Hematopoietic multipotent progenitor cell treated with erythropoietin and hydrocortisone succinate and interleukin-3 and kit ligand, for 17 days (in vitro differentiated cells): Measurements from ENCODE around the gene CYTH3.
"Not testable (repeated sequence)": the region's sequence is repeated elsewhere in the genome, so short reads cannot be mapped to it uniquely, and the experiment has no call there.

Experiments
- DNase-seq: peaks from one replicate; pipeline ENCODE4 v3.0.0-alpha.2; 2015; ENCODE audit warnings: low spot score

The CYTH3 gene

DNA sequence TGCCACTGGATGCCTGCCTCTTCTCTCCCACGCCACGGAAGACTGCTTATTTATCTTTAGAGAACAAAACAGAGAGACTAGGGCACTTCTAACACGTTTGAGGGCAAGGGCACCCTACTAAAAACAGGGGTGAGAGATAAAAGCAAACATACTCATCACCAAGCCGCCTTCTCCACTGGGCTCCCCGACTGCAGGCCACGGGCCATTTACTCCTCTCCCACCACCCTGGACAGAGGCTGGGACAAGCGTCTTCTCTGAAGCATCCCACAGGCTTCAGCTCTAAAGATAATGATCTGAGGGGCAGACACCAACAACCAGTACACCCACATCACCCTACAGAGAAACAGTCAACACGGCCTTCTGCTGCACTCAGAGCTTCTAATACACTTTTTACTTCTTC lies 78.7 kb downstream of the CYTH3 start:
- DNase-seq = no peak

DNA sequence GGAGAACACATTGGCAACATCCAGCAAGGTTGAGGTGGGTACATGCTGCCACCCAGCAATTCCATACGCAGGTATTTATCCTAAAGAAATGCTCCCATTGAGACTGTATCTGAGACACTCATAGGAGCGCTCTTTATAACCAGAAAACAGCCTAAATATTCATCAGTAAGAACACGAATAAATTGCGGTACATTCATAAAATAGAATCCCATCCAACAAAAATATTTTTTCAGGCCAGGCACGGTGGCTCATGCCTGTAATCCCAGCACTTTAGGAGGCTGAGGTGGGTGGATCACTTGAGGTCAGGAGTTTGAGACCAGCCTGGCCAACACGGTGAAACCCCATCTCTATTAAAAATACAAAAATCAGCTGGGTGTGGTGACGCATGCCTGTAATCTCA lies 81.9 kb downstream of the CYTH3 start:
- DNase-seq = not testable (repeated sequence)

DNA sequence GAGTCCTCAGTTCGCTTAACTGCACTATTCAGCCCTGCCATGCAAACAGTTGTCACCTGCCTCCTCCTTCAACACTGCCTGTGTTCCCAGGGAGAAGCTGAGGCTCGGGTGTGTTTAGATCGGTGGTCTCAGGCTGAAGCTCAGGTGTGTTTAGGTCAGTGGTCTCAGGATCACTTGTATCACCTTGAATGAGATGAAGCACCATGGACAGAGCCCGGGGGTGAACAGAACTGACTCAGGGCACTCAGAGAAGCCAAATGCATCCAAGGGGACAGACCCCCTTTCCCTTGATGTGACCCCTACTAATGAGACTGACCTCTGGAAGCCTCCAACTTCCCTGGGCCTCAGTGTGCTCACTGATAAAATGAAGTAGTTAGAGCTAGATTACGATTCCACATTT lies 84.0 kb downstream of the CYTH3 start:
- no peak for DNase-seq

DNA sequence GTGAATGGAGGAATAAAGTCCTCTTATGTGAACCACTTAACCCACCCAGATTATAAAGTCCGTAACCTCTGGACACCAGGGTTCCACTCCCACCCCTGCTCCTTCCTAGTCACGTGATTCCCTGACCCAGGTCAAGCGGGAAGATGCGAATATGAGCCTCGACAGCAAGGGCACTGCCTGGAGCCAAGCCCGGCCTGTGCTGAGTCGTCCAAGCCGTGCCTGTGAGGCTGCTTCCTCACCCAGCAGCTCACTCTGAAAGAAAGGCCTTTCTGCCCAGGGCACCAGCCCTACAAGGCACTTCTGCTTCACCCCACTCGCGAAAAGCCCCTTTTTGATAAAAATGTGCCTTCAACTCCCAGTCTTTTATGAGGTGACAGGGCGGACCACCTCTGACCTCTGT lies 85.8 kb downstream of the CYTH3 start:
- no peak for DNase-seq

DNA sequence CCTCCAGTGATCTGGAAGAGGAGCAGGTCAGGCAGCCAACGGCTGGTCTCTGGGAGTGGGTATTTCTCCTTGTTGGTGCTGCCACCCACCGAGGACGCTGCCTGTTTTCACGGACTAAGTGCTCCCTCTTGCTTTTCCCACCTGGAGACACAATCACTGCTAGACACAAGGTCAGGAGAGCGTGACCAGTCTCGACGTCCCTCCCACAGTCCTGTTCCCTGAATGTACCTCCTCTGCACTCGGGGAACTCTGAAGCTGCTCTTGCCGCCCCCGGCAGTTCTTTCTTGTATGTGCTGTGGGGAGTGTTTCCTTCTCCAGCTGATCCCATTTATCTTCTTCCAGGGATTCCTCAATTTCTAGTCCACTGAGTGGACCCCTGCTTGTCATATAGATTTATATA lies 89.4 kb downstream of the CYTH3 start:
- no peak for DNase-seq

DNA sequence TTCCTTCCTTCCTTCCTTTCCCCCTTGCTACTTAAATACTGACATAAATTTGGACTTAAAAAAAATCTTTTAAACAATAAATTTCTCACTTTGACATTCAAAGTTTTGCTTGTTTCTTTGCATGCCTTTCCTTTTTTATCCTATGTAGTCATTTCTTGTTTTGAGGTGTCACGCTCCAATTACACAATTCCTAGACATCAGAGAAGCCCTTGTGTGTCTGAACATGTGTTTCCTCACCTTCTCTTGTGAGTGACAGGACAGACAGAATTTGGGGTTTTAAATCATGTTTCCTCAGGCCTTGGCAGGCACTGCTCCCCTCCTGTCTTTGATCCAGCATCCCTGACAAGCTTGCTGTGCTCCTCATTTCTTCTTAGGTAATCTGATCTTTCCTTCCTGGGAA lies 91.3 kb downstream of the CYTH3 start:
- DNase-seq = no peak

DNA sequence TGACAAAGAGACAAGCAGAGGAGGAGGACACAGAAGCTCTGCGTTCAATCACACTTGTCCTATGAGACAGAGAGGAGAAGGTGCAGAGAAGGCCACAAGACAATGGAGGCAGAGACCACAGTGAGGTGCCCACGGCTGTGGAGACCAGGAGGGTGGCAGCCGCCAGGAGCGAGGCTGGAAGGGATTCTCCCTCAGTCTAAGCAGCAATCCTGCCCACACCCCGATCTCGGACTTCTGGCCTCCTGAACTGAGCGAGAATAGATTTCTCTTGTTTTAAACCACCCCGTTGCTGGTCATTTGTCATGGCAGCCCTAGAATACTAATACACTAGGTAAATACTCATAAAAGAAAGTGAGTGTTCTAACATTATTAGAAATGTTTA lies 92.1 kb downstream of the CYTH3 start:
- DNase-seq = no peak

DNA sequence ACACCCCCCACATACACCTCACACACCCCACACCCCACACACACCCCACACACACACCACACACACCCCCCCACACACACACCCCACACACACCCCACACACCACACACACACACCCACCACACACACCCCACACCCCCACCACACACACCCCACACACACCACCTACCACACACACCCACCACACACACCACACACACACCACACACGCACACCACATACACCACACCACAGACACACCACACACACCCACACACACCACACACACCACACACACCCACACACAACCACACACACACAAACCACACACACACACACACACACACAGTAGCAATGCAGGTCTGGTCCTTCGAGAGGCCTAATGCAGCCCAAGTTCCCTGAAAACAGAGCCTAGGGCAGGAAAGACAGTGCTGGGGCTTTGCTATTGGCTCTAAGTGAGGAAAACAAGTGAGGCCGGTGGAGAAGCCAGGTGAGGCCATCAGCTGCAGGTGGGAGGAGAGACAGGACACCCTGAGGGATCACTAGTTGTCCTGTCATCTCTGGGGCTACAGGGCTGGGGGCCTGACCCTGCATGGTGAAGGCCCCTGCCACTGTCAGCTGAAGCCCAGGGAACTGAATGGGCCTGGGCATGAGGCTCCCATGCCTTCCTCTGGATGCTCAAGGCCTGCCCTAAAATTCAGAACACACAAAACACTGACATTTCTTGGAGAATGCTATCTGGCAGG lies 92.6 kb downstream of the CYTH3 start:
- peak; percentile 10 for DNase-seq

DNA sequence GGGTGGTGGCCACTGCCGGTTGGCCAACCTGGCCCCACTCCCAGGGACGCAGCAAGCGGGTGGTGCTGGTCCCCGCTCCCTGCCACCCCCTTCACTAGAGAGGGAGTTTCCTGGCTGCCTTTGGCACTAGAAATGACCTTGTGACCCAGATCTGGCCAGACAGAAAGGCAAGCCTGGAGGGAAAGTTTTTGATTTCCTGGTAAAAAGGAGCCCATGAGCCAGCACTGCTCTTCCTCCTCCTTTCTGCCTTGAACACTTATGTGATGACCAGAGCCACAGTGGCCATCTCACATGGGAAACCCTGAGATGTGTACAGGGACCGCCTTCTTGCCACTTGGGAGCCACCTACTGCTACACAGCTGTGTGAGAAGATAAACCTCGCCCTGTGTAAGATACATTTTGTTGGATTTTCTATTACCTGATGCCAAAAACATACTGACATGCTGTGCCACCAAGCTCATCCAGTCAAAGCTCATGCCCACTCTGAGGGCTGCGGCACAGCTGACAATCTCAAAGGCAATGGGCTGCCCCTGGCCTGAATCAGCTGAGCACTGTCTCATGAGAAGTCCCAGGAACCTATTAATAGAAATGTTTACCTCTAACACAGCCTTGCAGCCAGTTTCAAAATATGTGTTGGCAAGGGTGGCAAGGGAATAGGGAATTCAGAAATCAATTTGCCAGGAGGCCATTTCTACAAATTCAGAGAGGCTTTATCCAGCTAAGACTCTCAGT lies 94.0 kb downstream of the CYTH3 start:
- peak; percentile 83 for DNase-seq

DNA sequence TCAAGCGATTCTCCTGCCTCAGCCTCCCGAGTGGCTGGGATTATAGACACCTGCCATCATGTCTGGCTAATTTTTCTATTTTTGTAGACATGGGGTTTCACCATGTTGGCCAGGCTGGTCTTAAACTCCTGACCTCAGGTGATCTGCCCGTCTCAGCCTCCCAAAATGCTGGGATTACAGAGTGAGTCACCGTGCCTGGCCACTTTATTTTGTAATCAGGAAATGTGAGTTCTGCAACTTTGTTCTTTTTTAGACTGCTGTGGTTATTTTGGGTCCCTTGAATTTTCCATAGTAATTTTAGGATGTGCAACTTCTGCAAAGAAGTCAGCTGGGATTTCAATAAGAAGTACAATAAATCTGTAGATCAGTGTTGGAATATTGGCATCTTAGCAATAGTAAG lies 96.8 kb downstream of the CYTH3 start:
- no peak for DNase-seq

DNA sequence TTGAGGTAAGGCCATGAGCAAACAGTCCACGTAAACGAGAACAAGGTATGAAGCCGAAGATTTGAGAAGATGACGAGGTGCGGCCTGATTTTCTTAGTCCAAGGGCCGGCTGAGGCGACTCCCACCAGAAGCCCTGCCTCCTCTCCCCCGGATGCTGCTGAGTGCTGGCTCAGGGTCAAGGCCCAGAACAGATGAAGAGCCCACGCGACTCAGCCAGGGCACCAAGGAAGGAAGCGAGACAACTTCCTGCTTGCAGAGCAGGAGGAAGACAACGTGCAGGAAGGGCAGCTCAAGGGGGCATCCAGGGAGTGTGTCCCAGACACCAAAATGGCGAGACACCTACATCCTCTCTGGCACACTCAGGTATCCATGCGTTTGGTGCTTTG lies 99.5 kb downstream of the CYTH3 start:
- no peak for DNase-seq

DNA sequence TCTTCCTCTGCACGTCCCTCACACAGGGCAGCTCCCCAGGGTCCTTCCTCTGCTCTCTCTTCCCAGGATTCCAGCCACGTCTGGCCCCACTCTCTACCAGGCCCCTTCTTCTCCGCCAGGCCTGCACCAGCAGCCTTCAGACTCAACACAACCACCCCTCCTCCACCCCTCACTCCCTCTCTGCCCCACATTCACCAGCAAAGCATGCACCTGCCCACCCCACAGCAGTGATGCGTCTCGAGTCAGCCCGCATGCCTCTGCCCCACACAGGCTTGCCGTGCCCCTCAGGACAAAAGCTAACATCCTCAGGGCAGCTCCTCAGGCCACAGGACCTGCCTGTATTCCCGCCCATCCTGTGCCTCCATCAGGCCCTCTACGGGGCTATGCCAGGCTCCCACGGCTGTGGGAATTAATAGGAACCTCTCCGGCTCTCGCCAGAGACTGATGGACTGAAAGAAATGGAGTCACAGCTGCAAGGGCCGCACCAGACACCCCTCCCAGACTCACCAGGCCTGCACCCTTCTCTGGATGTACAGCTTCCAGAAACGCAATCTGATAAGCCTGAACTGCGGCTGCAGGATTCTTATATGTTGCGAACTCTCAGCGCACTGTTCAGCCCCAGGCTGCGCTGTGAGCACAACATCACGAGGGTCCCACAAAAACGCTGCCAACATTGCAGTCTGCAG lies 100.1 kb downstream of the CYTH3 start:
- no peak for DNase-seq

DNA sequence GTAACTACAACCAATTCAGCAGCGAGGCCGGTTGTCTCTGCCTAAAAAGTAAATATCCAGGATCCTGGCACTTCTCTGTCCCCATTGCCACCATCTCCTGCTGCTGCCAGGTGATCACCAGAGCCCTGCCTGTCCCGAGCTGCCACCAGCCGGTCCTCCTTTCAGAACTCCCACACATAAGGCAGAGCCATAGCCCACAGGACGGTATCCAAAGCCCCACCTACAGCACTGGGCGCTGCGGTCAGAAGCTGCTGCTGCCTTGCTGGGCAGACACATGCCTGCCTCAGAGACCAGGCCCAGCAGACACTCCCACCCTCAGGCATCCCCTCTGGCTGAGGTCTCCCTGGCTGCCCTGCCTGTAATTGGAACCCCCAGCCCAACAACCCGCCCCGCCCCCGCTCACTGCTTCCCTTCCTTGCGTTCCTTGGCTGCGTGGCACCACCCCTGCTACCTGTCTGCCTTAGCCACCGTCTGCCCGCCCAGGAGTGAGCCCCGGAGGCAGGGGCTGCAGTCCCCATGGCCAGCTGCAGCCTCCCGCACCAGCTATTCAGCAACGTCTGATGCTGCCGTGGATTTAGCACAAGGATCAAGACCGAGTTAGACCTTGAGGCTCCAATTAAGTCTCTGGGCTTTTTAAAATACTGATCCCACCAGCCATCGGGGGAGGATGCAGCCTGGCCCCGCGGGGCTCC lies 100.7 kb downstream of the CYTH3 start:
- DNase-seq = no peak

DNA sequence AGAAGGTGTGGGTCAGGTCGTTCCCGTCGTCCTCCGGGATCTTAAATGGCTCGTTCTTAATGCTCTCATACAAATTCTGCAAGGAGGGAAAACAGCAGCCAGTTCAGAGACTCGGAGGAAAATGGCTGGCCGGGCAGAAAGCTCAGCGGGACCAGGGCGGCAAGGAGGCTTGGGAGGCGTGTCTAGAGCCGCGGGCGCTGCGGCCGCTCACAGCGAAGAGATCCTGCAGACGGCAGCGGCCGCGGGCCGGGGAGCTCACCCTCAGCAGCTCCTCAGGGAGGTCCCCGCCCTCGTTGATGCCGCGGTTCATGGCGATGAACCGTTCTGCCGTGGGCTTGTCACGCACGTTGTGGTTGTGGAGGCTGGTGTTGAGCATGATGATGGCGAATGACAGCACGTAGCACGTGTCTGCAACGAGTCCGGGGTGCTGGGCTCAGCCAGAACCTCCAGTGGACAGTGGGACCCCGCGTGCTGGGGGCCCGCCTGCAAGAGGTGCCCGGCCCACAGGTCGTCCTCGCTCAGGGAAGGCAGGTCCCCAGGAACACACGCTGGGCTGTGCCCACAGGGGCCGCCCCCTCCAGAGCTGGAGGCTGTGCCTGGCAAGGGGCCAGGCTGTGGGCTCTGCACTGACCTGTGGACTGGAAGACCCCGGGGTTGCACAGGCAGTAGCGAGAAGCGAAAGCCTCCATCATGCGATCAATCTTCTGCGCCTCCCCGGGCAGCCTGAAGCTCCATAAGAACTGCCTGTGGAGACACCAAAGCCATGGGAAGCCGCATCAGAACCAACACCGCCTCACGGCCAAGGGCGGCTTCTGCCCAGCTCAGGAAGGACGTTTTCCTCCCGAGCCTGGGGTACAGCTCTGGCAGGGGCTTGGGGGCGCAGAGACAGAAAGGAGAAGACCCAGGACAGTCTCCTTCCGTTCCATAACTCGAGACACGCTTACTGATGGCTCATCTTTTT lies 101.6 kb downstream of the CYTH3 start:
- DNase-seq = no peak

DNA sequence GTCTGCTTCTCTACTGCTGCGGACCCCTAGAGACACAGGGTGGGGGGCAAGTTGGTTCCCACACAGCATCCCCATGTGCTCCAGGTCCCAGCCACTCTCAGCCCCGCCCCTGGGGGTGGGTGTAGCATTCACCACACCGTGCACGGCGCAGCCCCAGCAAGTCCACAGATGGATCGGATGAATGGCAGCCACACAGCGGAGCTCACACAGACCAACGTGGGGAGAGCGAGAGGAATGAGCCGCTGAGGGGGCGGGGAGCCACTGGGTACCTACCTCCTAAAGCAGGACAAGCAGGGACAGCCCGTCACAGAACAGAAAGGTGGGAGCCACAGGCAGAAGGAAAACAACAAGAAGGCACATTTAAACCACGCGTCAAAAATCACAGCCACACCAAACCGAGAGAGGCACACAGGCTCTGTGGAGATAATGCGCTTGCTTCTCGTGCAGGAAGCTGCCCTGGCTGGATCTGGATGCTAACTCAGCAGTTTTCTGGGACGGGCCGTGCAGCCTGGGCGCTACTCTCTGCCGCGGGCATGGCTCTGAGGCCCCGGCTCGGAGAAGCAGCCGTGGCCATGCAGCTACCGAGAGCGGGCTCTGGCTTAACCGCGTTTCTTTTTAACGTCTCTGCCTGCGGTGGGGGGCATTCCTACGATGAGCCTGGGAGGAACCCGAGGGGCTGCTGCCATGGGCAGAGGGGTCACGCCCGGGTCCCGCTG lies 102.5 kb downstream of the CYTH3 start:
- DNase-seq = no peak

DNA sequence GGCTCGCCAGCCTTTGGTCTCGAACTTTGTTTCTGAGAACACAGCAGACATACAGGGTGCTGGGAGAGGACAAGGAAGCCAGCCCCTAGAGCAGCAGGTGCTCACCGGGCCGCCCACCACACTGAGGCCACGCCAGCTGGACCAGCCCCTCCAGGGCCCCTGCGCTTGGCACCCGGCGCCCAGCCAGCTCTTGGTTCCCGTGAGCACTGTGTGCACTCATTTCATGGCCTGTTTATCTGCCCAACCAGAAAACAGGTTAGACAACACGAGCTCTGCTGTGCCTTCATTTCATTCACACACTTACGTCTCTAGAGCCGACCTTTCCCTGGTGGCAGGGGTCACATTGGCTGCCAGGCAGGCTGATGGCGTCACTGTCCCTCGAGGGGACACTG lies 104.0 kb downstream of the CYTH3 start:
- no peak for DNase-seq

DNA sequence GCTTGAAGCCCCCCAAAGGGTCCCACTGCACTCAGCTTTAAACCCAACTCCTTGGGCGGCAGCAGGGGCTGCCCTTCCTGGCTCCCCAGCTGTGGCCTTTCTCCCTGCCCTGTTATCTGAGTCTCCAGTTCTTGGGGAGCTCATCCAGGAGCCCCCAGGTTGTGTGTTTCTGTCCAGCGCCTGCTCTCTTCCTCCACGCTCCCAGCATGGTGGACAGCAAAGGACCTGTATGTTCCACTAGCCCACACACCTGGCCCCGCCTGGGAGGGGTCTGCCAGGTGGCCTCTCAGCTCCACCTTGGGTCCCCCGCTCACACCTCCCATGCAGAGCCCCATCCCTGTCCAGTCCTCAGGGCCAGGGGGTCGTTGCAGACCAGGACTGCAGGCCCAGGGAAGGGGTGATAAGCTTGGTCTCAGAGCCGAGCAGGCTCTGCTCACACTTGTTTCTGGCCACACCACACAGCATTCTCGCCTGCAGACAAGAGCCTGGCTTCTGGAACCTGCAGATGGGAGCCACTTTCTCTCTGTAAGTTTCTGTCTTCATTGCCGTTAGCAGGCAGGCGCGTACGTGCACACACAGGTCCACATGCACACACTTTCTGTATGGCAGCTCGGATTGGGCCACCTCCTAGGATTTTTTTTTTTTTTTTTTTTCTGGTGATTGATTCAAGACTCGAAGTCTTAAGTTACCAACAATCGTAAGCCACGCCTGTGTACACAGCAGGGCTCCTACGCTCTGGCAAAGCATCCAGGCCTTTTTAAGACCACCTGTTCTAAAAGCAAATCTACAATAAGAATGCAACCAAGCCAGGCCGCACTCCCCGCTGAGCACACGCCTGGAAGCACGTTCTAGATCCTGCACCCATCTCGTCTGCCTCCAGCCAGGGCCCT lies 104.6 kb downstream of the CYTH3 start:
- no peak for DNase-seq

DNA sequence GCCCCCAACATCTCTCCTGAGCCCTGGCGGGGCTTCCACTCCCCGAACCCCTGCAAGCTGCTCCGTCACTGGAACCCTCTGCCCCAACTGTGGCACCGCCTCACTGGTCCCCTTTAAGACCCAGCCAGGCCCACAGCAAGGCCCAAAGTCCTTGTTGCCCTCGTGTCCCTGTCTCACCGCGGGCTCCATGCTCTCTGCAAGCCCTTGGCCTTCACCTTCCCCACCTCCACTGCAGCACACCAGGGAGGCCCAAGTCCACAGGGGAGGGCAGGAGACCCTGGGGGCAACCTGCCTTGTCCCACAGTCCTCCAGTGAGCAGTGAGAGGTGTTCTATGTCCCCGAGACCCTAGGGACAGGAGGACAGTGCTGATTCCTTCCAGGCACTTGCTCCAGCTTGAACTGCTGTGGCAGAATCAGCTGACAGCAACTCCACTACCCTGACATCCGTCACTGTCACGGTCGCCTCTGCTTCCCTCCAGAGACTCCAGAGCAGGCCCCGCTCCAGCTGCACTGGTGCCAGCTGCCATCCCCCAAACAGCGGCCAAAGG lies 105.3 kb downstream of the CYTH3 start:
- DNase-seq = no peak

DNA sequence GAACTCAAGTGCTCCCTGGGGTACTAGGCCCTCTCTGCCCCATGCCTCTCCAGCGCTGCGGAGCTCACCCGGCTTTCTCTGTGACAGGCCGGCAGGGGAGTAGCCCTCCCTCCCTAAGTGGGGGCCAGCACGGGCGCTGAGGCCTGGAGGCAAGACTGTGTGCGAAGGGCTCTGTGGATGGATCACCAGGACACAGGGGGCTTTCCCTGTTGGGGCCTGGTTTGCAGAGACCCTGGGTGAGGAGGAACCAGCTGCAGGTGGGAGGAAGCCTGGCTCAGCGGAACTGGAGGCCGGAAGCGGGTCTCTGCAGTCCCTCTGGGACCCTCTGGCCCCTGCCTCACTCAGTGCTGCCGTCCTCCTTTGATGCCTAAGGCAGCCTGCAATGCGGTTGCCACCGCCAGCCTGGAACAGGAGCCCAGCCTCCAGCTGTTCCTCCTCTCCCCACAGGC lies 106.0 kb downstream of the CYTH3 start:
- DNase-seq = no peak
